ENCODE results near the gene ERAS.
"Not testable (repeated sequence)": the region's sequence is repeated elsewhere in the genome, so short reads cannot be mapped to it uniquely, and the experiment has no call there.

The ERAS gene

DNA sequence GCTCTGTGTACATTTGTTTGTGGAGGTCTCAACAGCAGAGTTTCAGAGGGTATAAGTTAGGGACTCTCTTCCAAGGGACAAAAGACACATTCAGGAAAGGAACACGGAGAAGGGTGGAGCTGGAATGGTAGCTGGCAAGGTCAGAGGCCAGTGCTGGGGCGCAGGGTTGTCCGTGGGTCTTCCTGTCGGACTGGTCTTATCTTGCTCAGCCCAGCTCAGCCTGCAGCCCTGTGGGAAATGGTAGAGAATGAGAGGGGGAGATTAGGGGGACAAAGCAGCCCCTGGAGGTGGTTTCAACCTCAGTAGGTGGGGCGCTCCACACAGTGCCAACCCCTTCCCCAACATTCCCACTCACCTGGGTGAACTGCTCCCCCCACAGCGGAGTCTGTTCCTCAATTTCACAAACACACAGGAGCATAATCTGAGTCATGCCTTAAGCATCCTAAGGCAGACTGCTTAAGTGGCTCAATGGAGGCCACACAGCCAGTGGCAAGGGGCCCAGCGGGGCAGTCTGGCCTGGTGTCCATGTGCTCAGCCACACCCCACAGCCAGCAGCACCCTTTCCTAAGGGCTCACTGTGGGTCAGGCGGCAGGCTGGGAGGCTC is 31.3 kb upstream of the ERAS start:
- no peak for DNase-seq (ENCODE audit: low spot score)

DNA sequence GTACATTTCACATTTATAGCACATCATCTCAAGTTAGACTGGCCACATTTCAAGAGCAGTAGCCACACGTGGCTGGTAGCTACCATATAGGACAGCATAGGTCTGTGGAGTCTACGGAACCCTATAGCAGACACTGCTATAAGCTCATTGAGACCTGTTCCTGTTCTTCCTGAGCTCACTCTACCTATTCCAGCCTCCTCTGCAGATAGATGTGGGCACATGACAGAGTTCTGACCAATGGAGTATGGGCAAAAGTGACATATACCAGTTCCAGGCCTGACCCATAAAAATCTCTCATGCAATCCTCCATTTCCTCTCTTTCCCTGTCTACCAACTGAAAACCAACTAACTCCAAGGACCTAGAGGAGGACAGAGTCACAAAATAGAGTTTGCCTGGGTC is 28.0 kb upstream of the ERAS start:
- no peak for DNase-seq (ENCODE audit: low spot score)

DNA sequence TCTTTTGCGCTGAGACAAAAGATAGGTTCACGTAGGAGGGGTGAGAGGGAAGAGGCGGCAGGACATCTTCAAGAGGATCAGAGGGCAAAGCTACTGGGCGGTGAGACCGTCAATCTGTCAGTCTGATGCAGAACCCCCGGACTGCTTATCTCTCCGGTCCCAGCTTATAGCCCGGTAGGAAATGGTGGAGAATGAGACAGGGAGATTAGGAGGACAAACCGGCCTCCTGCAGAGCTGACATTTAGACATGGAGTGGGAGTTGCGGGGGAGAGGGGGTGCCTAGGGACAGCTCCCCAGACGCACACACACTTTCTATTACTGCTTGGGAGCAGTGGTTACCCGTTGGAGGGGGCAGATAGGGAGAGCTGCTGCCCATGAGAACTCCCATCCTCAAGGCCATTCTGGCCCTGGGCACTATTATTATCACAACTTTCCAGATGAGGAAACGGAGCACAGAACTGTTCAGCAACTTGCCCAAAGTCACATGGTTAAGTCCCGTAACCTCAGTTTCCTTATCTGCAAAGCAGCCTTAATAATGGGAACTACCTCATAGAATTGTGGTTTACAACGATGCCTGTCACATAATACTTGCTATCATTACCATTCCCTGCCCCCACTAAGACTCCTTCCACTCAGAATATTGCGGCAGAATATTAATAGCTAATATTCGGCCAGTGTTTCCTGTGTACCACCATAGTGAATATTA is 25.6 kb upstream of the ERAS start:
- no peak for DNase-seq (ENCODE audit: low spot score)

- DNase-seq (ENCODE audit: low spot score): peak; percentile 85
Measured at GRCh38 chrX:48801280-48802088, 24.8 kb upstream of the ERAS start, which contains the start of gene HDAC6. Gene HDAC6, plus strand, starts transcription at chrX:48802067. Its CDS starts 626 bp downstream, at chrX:48802693.

- DNase-seq (ENCODE audit: low spot score): peak; percentile 71
Measured at GRCh38 chrX:48802089-48802904, 24.0 kb upstream of the ERAS start.

DNA sequence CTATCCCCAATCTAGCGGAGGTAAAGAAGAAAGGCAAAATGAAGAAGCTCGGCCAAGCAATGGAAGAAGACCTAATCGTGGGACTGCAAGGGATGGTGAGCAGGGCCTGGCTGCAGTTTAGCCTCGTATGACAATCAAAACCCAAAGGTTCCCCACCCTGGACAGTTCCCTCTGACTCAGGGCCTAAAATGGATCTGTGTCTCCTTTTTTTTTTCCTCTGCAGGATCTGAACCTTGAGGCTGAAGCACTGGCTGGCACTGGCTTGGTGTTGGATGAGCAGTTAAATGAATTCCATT is 23.5 kb upstream of the ERAS start:
- no peak for DNase-seq (ENCODE audit: low spot score)

- no peak for DNase-seq (ENCODE audit: low spot score)
Measured at GRCh38 chrX:48806081-48806480, 20.2 kb upstream of the ERAS start.

- DNase-seq (ENCODE audit: low spot score): no peak
Measured at GRCh38 chrX:48813644-48814043, 12.7 kb upstream of the ERAS start.

- DNase-seq (ENCODE audit: low spot score): no peak
Measured at GRCh38 chrX:48814722-48815121, 11.6 kb upstream of the ERAS start.

DNA sequence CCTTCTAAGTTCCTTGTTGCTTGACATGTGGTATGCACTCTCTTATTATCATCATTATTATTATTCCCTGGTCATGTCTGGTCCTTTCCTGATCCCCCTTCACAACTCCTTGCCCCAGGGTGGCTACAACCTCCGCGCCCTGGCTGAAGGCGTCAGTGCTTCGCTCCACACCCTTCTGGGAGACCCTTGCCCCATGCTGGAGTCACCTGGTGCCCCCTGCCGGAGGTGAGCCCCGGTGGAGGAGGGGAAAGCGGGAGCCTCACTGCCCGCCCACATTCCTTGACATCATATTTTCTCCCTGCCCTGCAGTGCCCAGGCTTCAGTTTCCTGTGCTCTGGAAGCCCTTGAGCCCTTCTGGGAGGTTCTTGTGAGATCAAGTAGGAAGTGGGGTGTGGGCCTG is 11.0 kb upstream of the ERAS start:
- no peak for DNase-seq (ENCODE audit: low spot score)

- no peak for DNase-seq (ENCODE audit: low spot score)
Measured at GRCh38 chrX:48816014-48816810, 10.1 kb upstream of the ERAS start.

DNA sequence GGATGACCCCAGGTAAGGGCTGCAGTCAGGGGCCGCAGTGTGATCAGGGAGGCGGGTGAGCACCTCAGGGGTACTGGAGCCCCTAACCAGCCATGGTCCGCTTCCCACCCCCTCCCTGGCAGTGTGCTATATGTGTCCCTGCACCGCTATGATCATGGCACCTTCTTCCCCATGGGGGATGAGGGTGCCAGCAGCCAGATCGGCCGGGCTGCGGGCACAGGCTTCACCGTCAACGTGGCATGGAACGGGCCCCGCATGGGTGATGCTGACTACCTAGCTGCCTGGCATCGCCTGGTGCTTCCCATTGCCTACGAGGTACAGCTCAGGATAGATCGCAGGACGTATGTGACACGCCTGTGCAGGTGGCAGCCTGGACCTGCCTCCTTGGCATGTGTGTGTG is 8.2 kb upstream of the ERAS start:
- DNase-seq (ENCODE audit: low spot score): no peak

- DNase-seq (ENCODE audit: low spot score): no peak
Measured at GRCh38 chrX:48818866-48819265, 7.4 kb upstream of the ERAS start.

DNA sequence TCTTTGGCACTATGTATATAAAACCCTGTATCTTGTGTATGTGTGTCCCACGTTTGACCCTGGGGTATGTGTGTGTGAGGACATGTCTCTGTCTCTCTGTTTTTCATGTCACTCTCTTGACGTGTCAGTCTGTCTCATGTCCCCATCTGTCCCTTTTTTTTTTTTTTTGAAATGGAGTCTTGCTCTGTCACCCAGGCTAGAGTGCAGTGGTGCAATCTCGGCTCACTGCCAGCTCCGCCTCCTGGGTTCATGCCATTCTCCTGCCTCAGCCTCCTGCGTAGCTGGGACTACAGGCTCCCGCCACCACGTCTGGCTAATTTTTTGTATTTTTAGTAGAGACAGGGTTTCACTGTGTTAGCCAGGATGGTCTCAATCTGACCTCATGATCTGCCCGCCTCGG is 6.9 kb upstream of the ERAS start:
- DNase-seq (ENCODE audit: low spot score): not testable (repeated sequence)

DNA sequence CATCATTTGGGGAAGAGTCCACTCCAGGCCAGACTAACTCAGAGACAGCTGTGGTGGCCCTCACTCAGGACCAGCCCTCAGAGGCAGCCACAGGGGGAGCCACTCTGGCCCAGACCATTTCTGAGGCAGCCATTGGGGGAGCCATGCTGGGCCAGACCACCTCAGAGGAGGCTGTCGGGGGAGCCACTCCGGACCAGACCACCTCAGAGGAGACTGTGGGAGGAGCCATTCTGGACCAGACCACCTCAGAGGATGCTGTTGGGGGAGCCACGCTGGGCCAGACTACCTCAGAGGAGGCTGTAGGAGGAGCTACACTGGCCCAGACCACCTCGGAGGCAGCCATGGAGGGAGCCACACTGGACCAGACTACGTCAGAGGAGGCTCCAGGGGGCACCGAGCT is 3.3 kb upstream of the ERAS start:
- DNase-seq (ENCODE audit: low spot score): no peak

DNA sequence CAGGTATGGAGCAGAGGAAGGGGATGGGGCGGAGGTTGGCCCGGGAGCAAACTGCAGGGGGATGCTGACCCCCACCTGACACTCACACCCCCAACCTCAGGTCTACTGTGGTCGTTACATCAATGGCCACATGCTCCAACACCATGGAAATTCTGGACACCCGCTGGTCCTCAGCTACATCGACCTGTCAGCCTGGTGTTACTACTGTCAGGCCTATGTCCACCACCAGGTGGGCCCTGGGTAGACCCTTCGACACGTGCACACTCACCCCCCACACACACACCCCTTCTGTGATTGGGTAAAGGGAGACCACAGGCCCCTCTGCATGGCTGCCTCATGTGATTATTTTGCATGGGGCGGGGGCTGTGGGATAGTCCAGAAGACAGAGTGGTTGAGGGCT is 2.2 kb upstream of the ERAS start:
- DNase-seq (ENCODE audit: low spot score): no peak

DNA sequence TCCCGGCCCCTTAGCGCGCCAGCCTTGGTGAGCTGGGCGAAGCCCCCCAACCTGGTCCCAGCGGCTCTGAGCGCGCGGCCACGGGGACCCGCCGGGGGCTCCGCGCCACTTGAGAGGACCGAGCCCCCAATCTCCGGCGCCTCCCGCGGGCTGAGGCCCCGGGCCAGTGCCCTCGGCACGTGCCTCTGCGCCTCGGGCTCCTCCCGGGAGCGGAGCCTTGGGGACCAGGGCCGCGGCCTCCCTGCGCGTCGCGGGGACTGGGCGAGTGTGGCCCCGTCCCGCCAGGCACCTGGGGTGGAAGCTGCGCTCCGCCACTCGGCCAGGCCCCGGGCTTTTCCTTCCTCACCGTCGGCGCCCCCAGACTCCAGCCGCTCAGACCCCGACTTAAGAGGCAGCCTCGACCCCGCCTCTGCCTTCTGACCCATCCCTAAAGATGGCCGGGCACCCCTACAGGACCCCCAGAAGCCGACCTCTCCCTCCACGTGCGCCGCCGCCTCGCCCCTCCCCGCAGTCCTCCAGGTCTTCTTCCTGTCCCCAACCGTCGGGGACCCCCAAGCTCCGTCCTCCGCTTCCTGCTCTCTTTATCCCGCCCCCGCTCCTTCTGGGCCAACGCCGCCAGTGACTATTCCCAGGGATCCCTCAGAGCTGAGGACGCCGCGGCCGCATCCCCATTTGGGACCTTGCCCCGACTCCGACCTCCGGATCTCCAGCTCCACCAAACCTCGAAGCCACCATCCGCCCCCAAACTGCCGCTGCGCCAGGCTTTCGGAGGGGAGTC is 752 bp downstream of the ERAS start:
- no peak for DNase-seq (ENCODE audit: low spot score)

- DNase-seq (ENCODE audit: low spot score): no peak
Measured at GRCh38 chrX:48827654-48827968, 1.3 kb downstream of the ERAS start.

DNA sequence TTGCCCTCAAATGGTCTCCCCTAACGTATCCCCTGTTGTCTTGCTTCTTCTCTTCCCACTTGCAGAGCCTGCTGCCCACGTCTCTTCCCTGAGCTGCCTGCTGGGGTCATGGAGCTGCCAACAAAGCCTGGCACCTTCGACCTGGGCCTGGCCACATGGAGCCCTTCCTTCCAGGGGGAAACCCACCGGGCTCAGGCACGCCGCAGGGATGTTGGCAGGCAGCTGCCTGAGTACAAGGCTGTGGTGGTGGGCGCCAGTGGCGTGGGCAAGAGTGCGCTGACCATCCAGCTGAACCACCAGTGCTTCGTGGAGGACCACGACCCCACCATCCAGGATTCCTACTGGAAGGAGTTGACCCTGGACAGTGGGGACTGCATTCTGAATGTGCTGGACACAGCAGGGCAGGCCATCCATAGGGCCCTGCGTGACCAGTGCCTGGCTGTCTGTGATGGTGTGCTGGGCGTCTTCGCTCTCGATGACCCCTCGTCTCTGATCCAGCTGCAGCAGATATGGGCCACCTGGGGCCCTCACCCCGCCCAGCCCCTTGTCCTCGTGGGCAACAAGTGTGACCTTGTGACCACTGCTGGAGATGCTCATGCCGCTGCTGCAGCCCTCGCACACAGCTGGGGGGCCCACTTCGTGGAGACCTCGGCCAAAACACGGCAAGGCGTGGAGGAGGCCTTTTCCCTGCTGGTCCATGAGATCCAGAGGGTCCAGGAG is 2.9 kb downstream of the ERAS start:
- DNase-seq (ENCODE audit: low spot score): no peak

DNA sequence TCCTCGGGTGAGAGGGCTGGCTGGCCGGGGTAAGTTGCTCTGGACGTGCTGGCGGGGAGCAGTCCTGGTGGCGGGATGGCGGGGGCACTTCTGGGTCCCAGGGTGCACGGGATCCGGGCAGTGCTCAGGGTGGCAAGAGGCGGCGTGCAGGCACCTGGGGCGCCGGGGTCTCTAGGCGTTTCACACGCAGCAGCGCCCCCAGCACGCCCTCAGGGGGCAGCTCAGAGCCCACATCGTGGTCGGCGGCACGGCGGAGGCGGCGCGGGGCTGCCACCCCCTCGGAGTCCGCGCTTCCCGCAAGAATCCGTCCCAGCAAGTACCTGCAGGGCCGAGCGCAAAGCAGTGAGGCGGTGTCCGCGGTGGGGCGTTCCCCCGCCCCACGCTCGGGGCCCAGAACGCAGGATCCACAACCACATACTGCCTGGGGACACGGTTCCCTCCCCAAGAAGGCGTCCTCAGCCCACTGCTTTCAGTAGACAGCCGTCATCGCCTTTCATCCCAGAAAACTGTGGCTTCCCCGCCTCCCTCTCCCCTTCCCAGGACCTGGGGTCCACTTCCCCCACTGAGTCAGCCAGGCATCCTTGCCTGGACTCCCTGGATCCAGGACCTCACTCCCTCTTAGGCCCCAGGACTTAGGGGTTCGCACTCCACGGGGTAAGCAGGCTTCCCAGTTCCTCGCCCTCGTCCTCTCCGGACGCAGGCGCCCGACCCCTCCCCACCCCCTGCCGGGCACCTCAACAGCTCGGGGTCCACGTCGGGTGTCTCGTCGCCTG is 5.0 kb downstream of the ERAS start:
- no peak for DNase-seq (ENCODE audit: low spot score)

Data from HuH-7.5 (cell line).